Glomerular visceral epithelial cell (primary cell): ENCODE results near the gene PROCA1.

ENCODE experiments used
- DNase-seq: peaks from one replicate; pipeline ENCODE4 v3.0.0-alpha.2; 2016; ENCODE audit errors: extremely low spot score

PROCA1 gene

GRCh38 chr17:28711723-28712031 is at the start of gene PROCA1:
PROCA1 (minus strand) TSS chr17:28711888; CDS start chr17:28711660, 228 bp downstream.
- no peak for DNase-seq

GRCh38 chr17:28760601-28761562 is 49.2 kb upstream of the PROCA1 start:
- DNase-seq: peak; percentile 27

- no peak for DNase-seq
Observed at GRCh38 chr17:28759256-28759865, 47.7 kb upstream of the PROCA1 start.

- DNase-seq: no peak
Observed at GRCh38 chr17:28758411-28759121, 46.9 kb upstream of the PROCA1 start.

- DNase-seq: no peak
Observed at GRCh38 chr17:28756049-28756804, 44.5 kb upstream of the PROCA1 start.

- DNase-seq: peak; percentile 57
Observed at GRCh38 chr17:28755486-28755885, 43.8 kb upstream of the PROCA1 start.

- DNase-seq: no peak
Observed at GRCh38 chr17:28751600-28752366, 40.1 kb upstream of the PROCA1 start.

- DNase-seq: peak; percentile 94
Observed at GRCh38 chr17:28750178-28751047, 38.7 kb upstream of the PROCA1 start.

GRCh38 chr17:28749516-28750177 is 38.0 kb upstream of the PROCA1 start:
- DNase-seq: no peak

- no peak for DNase-seq
Observed at GRCh38 chr17:28748852-28749515, 37.3 kb upstream of the PROCA1 start.

GRCh38 chr17:28747801-28748750 is 36.4 kb upstream of the PROCA1 start:
- no peak for DNase-seq

GRCh38 chr17:28747051-28747691 is 35.5 kb upstream of the PROCA1 start:
- DNase-seq: no peak

GRCh38 chr17:28746611-28747050 is 34.9 kb upstream of the PROCA1 start:
- DNase-seq: no peak

- peak; percentile 60 for DNase-seq
Observed at GRCh38 chr17:28745786-28746411, 34.2 kb upstream of the PROCA1 start.

- DNase-seq: peak; percentile 51
Observed at GRCh38 chr17:28744972-28745785, 33.5 kb upstream of the PROCA1 start.
